GM21526 (cell line): ENCODE measurements around the gene DNAI4.

Experiments used
- ATAC-seq: cut with Tn5 transposase; IDR thresholded peaks from one replicate; pipeline ENCODE4 v1.9.1; 2021; ENCODE audit warnings: moderate library complexity; ENCODE audit not compliant: unreplicated experiment, low FRiP score

The DNAI4 gene

GRCh38 chr1:66769512-66770229 lies 155.0 kb downstream of the DNAI4 start:
- no peak for ATAC-seq

- no peak for ATAC-seq
Observed at GRCh38 chr1:66768965-66769364, 155.7 kb downstream of the DNAI4 start.

GRCh38 chr1:66767626-66768025 lies 157.0 kb downstream of the DNAI4 start:
- ATAC-seq = no peak

- peak; percentile 65 for ATAC-seq
Observed at GRCh38 chr1:66764994-66765578, 159.6 kb downstream of the DNAI4 start.
